ENCODE results near the gene RIT2.

Gene RIT2

GRCh38 chr18:42909095-42909494, 206.4 kb downstream of the RIT2 start:
- Histone ChIP-seq H3K27me3 (ENCODE audit: insufficient read depth, poor library complexity, severe bottlenecking) (peaks cover 2% of the 10 kb centered on the region), H3K4me3 (replicated peaks; ENCODE audit: insufficient read depth, low read length) (no peak overlapping the region)
- DNase-seq (ENCODE audit: low read depth in 1 of 2, low spot score in 1 of 2): no peak

GRCh38 chr18:42906761-42907160, 208.7 kb downstream of the RIT2 start:
- peaks cover 2% of the 10 kb centered on the region for H3K27me3 ChIP-seq (ENCODE audit: insufficient read depth, poor library complexity, severe bottlenecking)
- no peak for DNase-seq (ENCODE audit: low read depth in 1 of 2, low spot score in 1 of 2)
- no peak overlapping the region for H3K27ac ChIP-seq (replicated peaks)
- no peak for TF ChIP-seq REST (IDR thresholded peaks at IDR 0.05; ENCODE audit: insufficient replicate concordance, low read depth)
- no peak for TF ChIP-seq POLR2AphosphoS5 (IDR thresholded peaks at IDR 0.05; ENCODE audit: low read depth)
- TF ChIP-seq CTCF (IDR thresholded peaks at IDR 0.05; ENCODE audit: insufficient read depth, low read length): no peak
- TF ChIP-seq SPI1 (IDR thresholded peaks at IDR 0.05; ENCODE audit: borderline replicate concordance, low read depth): no peak
- no peak for TF ChIP-seq GABPA (IDR thresholded peaks at IDR 0.05; ENCODE audit: low read depth)
- H3K4me3 ChIP-seq (replicated peaks; ENCODE audit: insufficient read depth, low read length): no peak overlapping the region

More at GRCh38 chr18:42909095-42909494, 206.4 kb downstream of the RIT2 start:
- TF ChIP-seq SPI1 (IDR thresholded peaks at IDR 0.05; ENCODE audit: borderline replicate concordance, low read depth) (no peak), CTCF (IDR thresholded peaks at IDR 0.05; ENCODE audit: insufficient read depth, low read length) (no peak), REST (IDR thresholded peaks at IDR 0.05; ENCODE audit: insufficient replicate concordance, low read depth) (no peak), POLR2AphosphoS5 (IDR thresholded peaks at IDR 0.05; ENCODE audit: low read depth) (no peak), GABPA (IDR thresholded peaks at IDR 0.05; ENCODE audit: low read depth) (no peak)
- no peak overlapping the region for H3K27ac ChIP-seq (replicated peaks)

GRCh38 chr18:42901161-42901560, 214.3 kb downstream of the RIT2 start:
- no peaks in the 10 kb centered on the region for H3K27me3 ChIP-seq (ENCODE audit: insufficient read depth, poor library complexity, severe bottlenecking)
- H3K27ac ChIP-seq (replicated peaks): no peak overlapping the region
- no peak for DNase-seq (ENCODE audit: low read depth in 1 of 2, low spot score in 1 of 2)
- no peak overlapping the region for H3K4me3 ChIP-seq (replicated peaks; ENCODE audit: insufficient read depth, low read length)
- TF ChIP-seq REST (IDR thresholded peaks at IDR 0.05; ENCODE audit: insufficient replicate concordance, low read depth): no peak
- TF ChIP-seq POLR2AphosphoS5 (IDR thresholded peaks at IDR 0.05; ENCODE audit: low read depth): no peak
- no peak for TF ChIP-seq SPI1 (IDR thresholded peaks at IDR 0.05; ENCODE audit: borderline replicate concordance, low read depth)
- TF ChIP-seq GABPA (IDR thresholded peaks at IDR 0.05; ENCODE audit: low read depth): no peak
- no peak for TF ChIP-seq CTCF (IDR thresholded peaks at IDR 0.05; ENCODE audit: insufficient read depth, low read length)

Measured in HL-60 (cell line).